HG03175 (cell line): ENCODE results near the gene UCHL1.
"Not testable (repeated sequence)": the region's sequence is repeated elsewhere in the genome, so short reads cannot be mapped to it uniquely, and the experiment has no call there.

Experiments used
- ATAC-seq: cut with Tn5 transposase; IDR thresholded peaks from one replicate; pipeline ENCODE4 v1.9.1; 2021; ENCODE audit warnings: mild to moderate bottlenecking, moderate library complexity; ENCODE audit not compliant: unreplicated experiment

The UCHL1 gene

DNA sequence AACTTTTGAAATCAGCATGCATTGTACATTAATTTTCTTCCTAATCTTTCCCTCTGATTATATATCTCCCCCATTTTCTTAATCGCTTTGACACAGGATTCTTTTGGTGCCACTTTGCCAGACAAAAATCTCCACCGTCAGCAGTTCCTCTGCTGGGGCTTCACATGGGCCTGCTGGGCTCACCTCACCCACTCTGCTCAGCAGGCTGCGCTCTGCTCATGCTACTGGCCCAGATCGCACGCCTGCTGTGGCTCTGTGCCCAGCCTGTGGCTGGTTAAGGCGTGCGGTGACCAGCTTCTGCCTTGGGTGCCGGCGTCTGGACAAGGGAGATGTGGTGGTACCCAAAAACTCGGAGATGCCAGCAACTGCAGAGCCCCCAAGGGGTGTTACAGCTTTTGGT lies 31.1 kb downstream of the UCHL1 start:
- no peak for ATAC-seq

DNA sequence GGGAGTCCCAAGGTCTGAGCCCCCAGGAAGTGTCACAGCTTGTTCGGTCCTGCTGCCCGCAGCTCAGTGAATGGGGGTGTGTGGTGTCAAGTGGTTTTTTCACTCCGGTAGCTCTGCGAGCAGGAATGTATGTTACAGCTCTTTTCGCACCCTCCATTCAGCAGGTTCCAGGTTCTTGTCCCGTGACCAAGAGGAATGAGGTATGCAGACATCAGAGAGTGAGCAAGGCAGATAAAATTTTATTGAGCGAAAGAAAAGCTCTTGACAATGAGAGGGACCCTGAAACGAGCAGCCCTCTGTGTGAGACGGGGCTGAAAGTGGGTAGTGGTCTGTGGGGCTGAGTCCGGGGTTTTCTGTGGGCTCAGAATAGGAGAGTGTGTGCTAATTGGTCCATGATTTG lies 31.5 kb downstream of the UCHL1 start:
- ATAC-seq = no peak

DNA sequence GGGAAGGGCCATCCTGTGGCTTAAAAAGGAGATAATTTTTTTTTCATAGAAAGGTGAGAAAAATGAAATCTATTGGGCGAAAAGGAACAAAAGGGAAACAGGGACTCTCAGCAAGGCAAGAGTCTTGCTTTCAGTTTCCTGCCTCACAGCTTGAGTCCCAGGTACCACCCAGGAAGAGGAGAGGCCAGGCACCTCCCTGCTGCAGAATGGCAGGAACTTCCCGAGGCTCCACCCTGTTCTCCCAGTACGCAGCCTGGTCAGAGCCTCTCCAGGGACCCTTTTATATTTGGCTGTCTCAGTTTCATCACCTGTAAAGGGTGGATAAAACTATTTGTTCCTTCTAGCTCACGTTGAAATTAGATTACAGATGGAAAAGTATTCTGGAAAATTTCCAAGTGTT lies 33.8 kb downstream of the UCHL1 start:
- no peak for ATAC-seq

DNA sequence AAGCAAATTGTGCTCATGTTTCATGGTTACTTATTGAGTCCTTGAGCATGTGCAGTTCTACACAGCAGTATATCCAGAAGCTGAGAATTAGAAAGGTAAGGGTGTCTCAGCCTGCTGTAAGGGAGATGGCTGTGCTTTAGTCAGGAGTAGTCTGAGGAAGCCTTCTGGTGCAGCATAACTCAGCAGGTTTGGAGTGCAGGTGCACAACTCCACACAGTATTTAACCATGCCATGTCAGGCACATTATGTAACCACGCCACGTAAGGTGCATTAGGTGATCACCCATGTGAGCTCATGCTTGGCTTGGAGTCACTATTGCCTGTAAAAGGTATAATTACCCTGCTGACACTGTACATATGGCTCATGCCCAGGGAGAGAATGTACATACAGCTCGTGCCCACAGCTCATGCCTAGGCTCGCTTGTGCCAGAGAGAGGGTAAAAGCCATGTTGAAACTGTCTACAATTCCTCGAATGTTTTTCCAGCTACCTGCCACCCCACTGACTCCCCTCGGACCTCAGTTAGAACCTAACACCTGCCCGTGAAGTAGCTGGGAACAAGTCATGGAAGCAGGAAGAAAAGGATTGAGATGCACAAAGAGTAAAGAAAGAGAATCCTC lies 37.8 kb downstream of the UCHL1 start:
- no peak for ATAC-seq

DNA sequence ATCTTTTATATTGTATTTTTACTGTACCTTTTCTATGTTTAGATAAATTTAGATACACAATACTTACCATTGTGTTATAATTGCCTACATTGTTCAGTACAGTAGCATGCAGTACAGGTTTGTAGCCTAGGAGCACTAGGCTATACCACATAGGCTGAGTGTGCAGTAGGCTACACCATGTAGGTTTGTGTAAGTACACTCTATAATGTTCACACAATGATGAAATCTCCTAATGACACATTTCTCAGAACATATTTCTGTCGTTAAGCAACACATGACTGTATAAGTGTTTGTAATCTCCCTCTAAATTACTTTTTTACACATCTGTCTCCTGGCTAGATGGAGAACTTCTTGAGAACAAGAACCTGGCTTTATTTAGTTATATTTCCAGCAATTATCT lies 40.3 kb downstream of the UCHL1 start:
- ATAC-seq = no peak

DNA sequence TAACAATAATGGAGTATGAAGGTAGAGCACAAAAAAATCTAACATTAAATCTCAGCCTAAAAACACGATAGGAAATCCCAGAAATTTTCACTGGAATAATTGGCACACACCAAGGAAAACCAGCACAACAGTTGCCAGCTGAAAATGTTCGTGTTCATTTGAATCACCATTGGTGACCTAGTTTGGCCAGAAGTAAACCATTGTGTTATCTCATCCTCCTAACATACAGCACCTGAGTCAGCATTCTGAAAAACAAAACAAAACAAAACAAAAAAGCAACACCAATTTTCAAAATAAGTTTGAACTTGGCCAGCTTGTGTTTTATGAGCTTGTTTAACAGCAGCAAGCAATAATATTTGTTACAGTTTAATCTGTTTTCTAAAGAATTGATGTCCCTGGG lies 41.1 kb downstream of the UCHL1 start:
- ATAC-seq = no peak

DNA sequence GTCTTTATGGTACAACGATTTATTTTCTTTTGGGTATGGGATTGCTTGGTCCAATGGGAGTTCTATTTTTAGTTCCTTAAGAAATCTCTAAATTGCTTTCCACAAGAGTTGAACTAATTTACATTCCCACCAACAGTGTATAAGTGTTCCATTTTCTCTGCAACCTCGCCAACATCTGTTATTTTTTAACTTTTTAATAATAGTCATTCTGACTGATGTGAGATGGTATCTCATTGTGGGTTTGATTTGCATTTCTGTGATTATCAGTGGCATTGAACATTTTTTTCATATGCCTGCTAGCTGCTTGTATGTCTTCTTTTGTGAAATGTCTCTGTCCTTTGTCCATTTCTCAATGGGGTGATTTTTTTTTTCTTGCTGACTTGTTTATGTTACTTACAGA lies 42.8 kb downstream of the UCHL1 start:
- no peak for ATAC-seq

DNA sequence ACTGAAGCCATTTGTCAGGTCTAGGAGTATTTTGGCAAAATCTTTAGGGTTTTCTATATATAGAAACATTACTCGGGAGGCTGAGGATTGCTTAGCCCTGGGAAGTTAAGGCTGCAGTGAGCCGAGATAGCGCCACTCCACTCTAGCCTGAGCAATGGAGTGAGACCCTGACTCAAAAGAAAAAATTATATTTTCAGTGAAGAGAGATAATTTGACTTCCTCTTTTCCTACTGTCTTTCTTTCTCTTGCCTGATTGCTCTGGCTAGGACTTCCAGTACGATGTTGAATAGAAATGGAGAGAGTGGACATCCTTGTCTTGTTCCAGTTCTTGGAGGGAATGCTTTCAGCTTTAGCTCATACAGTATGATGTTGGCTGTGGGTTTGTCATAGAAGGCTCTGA lies 44.4 kb downstream of the UCHL1 start:
- no peak for ATAC-seq

DNA sequence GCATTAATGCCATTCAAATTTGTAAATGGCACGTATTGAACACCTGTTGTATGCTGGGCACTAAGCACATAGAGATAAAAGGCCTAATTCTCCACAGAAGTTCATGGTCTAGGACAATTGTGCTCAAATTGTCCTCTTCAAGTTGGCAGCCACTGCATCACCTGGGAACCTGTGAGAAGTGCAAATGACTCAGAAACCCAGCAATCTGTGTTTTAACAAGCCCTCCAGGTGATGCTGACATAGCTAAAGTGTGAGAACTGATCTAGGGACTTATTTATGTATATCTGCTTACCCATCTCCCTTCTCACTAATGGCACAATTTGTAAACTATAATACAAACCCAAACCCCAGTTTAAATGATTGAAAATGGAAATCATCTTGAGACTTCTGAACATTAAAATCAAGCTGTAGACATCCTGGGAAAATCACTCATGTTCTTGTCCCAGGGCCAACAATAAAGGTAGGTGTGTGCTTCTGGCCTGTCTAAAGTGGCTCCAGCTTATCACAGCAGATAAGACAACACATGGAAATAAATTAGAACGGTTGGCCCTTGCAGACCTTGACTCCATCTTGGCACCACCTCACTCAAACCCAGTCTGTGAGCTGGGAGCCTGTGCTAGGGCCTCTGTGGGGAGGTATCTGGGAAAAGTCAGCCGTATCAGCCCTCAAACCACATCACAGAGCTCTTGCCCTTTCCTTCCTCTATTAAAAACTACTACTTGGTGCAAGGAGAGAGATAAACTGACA lies 46.8 kb downstream of the UCHL1 start:
- ATAC-seq = no peak

DNA sequence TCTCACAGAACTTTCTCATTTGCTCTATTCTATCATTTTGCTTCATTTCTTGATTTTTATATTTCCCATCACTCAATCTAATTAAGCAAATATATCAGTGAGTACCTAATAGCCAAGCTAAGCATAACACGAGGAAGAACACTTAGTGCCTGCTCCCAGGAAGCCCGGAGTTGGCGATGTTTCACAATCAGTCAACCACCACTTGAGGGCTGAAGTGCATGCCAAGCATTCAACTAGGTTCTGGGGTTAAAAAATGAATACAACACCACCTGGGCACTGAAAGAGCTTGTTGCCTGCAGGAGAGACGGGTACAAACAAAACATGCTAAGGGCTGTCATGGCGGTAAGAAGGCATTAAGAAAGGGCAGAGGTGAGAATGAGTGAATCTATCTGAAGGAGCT lies 47.5 kb downstream of the UCHL1 start:
- ATAC-seq = no peak

DNA sequence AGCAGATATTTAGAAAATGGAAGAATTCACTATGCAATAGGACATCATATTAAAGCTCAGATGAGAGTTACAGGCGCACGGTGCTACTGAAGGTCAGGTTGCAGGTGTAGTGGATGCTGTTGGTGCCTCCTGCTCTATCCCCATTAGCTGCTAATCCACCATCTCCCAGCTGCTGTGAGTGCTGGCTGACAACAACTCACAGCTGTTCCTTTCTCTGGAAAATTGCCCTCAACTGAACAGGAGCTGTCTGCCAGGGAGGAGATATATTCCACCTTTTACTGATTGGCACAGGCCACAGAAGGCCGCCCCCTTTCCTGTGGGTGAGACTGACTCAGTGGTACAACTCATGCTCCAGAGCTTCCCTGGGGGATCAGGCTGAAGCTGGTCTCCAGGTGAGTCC lies 48.7 kb downstream of the UCHL1 start:
- no peak for ATAC-seq

DNA sequence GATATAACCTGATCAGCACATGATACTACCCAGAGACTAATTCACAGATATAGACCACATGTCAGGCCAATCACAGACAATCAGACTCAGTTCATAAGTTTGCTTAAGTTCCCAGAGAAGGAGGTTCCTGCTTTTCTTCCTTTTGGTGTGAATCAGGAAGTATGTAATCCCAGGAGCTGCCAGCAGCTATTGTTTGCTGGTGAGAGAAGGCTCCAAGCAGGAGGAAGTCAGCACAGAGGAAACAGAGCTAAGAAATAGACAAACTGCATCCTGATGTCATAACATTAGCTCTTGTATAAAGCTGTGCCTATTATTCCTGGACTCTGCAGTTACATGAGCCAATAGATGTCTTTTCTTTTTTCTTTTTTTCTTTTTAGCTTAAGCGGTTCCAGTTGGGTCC lies 50.9 kb downstream of the UCHL1 start:
- no peak for ATAC-seq

DNA sequence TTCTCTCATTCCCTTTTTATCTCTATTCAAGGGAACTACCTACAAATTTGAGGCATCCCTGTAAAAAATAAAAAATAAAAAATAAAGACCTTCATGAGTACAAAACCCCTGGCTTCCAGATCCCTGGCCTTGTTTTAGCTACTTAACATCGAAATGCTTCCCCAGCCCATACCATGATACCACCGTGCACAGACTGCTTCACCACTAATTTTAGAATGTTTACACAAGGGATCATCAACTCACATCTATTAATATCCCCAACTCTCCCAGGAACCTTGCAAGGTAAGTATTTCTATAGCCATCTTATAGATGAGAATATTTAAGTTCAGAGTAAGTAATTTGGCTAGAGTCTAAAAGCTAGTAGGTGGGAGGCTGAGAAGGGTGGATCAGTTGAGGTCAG lies 51.7 kb downstream of the UCHL1 start:
- no peak for ATAC-seq

DNA sequence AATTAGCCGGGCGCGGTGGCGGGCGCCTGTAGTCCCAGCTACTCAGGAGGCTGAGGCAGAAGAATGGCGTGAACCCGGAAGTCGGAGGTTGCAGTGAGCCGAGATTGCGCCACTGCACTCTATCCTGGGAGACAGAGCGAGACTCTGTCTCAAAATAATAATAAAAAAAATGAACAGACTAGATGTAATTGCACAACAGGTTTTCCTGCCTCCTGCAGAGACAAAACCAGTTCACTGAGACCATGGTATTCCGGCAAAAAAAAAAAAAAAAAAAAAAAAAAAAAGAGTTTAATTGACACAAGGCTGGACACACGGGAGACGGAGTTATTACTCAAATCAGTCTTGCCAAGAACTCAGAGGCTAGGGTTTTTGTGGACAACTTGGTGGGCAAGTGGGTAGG lies 58.7 kb downstream of the UCHL1 start:
- not testable (repeated sequence) for ATAC-seq

DNA sequence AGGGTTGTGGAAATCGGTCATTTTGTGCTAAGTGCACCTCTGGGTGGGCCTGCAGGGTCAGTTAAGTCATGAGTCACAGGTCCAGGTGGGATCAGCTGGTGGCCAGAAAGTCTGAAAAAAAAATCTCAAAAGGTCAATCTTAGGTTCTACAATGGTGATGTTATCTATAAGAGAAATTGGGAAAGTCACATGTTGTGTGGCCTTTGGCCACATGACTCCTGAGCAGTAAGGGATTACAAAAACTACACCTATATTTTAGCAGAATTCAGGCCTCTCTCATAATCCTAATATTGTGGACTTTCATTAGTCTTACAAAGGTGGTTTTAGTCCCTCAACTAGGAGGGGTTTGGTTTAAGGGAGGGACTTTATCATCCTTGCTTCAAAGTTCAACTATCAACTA lies 59.1 kb downstream of the UCHL1 start:
- ATAC-seq = no peak
